Activated naive CD8-positive, alpha-beta T cell treated with anti-CD3 and anti-CD28 coated beads, Interleukin-2, amount 10 ng/mL, durations not matched to agents 7 days and 5 days (primary cell): ENCODE measurements around the gene MEF2A. TPM values are rescaled to one million over a fixed set of nuclear protein-coding genes. Genes with fewer than 3 reads are reported as not detected.

Source experiments
- total RNA-seq, 2 experiments: library from RNA; stranded (reverse); gene quantifications; one replicate each; pipeline ENCODE4 v1.2.3, GENCODE V29; 2021

The MEF2A gene
- total RNA-seq, 2 experiments from 2014 or later = 29.0 to 31.8 TPM

Other genes with a start within 250 kb of the MEF2A start
- gene LYSMD4, start 167.5 kb downstream of the MEF2A start, total RNA-seq = 10 to 100 TPM; 11.6 to 12.6 TPM